HG02678 (cell line): Measurements from ENCODE around the gene CIART.

Experiments used
- ATAC-seq: cut with Tn5 transposase; IDR thresholded peaks from one replicate; pipeline ENCODE4 v1.9.1; 2021; ENCODE audit warnings: mild to moderate bottlenecking, moderate library complexity; ENCODE audit not compliant: unreplicated experiment

Gene CIART

GRCh38 chr1:150261367-150261766 is 21.0 kb upstream of the CIART start:
- ATAC-seq: no peak

GRCh38 chr1:150262388-150263320 is 19.7 kb upstream of the CIART start:
- no peak for ATAC-seq

GRCh38 chr1:150263549-150263948 is 18.8 kb upstream of the CIART start:
- no peak for ATAC-seq

- no peak for ATAC-seq
Measured at GRCh38 chr1:150267896-150268295, 14.5 kb upstream of the CIART start.

DNA sequence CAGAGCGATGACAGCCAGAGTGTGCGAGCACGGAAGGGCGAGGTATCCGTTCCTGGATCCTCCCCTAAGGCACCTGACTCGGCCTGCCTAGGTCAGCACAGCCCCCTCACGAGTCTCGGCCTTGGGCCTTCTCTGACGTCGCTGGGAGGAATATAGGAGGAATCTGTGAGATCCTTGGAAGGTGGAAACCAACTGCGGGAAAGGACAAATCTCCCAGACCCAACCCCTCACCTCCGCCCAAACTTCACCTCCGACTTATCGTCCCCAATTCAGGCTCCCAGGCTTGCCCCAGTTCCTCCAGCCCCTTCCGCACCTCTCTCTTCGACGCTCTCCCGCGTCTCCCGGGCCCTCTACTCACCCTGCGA is 14.0 kb upstream of the CIART start:
- peak; percentile 17 for ATAC-seq

DNA sequence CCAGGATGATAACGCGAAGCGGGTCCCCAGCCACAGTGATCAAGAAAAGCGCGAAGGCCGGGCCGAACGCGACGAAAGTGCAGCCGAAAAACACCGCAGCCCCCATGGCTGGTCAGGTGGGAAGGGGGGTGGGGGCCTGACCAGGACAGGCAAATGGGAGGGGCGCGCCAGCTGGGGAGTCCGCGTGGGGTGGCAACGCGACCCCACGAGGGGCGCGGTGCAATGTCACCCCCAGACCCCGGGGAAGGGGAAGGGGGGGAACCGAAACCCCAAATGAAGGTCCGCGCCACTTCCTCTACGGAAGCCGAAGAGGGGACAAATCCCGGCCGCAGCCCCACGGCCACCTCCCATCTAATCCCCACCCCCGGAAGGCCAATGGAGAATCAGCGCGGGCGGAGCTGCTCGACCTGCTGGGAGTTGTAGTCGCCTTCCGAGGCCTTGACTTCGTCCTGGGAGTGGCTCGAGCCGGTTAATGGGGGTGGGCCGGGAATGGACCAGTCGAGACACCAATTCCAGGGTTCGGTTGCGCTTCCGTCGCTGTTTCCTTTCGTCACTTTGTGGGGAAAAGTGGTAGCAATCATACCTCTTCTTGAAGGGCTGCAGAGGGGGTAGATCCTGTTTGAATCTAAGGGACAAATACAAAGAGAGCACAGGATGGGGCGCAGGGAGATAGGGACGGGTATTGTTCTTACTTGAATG is 13.5 kb upstream of the CIART start, which contains the start of gene APH1A:
TSS of gene APH1A (minus strand) at position 312 of the 699 bp plus-strand sequence. CDS start at position 106, 206 bp downstream.
- peak; percentile 89 for ATAC-seq

DNA sequence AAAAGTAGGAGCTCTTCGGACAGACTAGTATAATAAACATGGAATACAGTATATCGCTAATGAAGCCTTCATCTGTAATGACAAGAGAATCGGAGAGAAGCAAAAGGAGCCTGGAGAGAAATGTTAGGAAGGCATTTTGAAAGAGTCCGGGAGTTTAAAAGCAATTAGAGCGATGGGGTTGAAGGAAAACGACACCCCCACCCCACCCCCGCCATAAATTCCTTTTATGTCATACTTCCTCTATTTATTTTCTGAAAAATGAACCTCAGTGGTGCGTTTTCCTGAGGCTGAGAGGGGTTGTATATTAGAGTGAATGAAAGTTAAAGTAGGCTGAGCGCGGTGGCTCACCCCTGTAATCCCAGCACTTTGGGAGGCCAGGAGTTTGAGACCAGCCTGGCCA is 12.9 kb upstream of the CIART start:
- no peak for ATAC-seq

- ATAC-seq: no peak
Measured at GRCh38 chr1:150271291-150271959, 10.9 kb upstream of the CIART start.

GRCh38 chr1:150273311-150273710 is 9.0 kb upstream of the CIART start:
- ATAC-seq: no peak

DNA sequence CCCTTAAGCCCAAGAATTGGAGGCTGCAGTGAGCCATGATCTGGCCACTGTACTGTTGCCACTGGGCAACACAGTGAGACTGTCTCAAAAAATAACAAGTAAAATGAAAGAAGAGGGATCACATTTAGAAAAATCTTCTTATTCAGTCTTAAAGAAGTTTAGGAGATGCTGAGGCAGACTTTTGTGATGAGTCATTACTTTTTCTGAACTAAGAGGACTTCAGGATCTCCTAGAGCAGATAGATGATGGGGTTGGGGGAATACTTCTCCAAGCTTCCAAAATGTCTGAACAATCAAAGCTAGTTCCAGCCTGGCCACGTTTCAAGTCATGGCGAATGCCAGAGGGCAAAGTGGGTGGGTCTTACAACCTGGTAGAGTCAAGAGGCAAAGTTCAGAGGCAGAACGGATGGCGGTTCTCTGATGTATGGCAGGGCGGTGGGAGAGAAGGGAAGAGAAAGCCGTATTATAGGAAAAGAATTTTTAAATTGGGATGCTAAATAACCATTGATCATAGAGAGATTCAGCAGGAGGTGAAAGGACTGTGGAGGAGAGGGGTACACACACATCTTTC is 2.1 kb upstream of the CIART start:
- ATAC-seq: no peak

GRCh38 chr1:150281221-150281757 is 1.1 kb upstream of the CIART start:
- no peak for ATAC-seq

GRCh38 chr1:150282558-150282958 is 204 bp downstream of the CIART start:
- ATAC-seq: no peak

GRCh38 chr1:150283260-150283659 is 906 bp downstream of the CIART start:
- ATAC-seq: no peak

DNA sequence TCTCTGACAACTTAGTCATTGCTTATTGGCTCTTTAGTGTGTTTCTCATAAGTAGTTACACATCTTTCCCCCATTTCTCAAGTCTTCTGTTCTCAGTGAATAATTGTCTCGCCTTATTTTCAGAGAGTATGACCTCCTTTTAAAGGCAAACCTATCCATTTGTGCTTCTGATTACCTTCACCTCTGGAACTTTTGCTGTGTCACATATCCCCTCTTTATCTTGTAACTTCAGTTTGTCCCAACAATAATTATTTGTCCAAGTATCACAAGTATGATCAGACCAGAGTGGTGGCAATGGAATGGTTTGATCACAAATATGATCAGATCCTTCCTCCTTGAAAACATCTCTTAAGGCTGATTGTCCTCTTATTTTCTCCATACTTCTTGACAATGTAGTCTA is 6.0 kb downstream of the CIART start:
- ATAC-seq: no peak

- ATAC-seq: no peak
Measured at GRCh38 chr1:150288822-150289221, 6.5 kb downstream of the CIART start.

DNA sequence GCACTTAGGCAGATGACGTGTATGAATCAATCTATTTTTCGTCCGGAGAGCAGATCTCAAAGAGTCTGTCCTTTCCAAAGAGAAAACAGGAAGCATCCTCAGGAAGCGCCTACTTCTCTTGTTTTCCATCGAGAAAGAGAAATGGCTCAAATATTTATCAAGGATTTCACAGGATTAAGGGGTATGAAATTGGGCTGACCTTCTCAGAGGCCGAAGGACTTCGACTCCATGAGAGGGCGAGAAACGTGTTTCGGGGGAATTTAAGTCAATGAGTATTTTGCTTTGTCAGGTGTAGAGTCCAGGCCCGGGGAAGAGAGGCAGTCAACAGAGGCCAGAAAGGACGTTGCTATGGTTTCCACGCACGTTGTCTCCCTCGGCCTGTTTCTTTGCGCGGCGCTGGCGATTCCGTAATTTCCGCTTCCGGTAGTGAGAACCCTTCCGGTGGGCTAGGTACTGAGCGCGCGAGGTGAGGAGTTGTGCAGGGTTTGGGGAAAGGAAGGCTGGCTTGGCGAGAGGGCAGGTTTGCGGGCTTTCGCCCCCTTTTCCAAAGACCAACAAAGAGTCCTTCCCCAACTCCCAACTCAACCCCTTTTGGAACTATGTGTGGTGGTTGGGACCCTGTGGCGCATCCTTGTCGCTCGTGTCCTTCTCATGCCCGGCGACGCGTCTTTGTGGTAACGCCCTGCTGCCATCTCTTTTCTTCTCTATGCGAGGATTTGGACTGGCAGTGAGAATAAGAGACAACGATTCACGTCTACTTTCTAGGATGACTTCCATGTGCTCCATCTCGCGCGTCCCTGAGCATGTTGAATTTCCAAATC is 11.3 kb downstream of the CIART start, which contains the start of gene MRPS21:
TSS of gene MRPS21 (plus strand) at position 429 of the 821 bp plus-strand sequence. CDS start 506 bp downstream, outside the sequence.
- peak; percentile 98 for ATAC-seq

DNA sequence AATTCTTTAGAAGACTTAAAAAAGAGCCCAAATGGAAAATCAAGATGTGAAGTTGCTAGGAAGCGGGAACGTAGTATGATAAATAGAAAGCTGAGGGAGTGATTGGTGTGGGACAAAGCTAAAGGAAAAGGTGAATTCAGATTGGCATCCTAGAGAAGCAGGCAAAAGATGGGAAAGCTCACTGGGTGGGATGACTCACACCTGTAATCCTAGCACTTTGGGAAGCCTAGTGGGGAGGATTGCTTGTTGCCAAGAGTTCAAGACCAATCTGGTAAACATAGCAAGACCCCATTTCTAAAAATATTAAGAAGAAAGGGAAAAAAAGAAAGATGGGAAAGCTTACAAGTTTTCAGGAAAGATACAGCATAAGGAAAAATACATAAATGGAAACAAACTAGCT is 13.1 kb downstream of the CIART start:
- ATAC-seq: no peak

DNA sequence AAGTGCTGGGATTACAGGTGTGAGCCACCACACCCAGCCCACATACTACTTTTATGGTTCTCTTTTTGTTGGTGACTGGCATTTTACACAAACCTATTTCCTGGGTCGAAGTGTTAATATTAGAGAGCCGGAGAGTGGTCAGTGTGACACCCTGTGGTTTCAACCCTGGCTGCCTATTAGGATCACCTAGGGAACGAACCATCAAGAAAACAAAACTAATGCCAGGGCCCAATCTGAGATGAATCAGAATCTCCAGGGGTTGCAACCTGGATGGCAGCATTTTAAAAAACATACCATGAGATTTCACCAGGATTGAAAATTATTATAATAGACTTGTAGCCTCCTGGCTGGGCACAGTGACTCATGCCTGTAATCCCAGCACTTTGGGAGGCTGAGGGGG is 17.4 kb downstream of the CIART start:
- no peak for ATAC-seq

GRCh38 chr1:150302338-150302737 is 20.0 kb downstream of the CIART start:
- no peak for ATAC-seq

GRCh38 chr1:150302902-150303301 is 20.5 kb downstream of the CIART start:
- no peak for ATAC-seq
